Fibroblast of lung (primary cell): ENCODE results near the gene BLOC1S1. TPM values are rescaled to one million over a fixed set of nuclear protein-coding genes. Genes with fewer than 3 reads are reported as not detected.

Experiments used
- DNase-seq, 2 donors: peaks; one replicate each; pipeline versions ENCODE4 v3.0.0 to v3.0.0-alpha.2; 2010; ENCODE audit warnings: low read depth in 2 of 2
- H2AFZ ChIP-seq: 2 replicates; pipeline ENCODE4 v1.5.1; 2012; ENCODE audit warnings: low read length, control low read depth, inconsistent platforms
- H3K27ac ChIP-seq: 2 replicates; pipeline ENCODE4 v1.5.1; 2011; ENCODE audit warnings: low read length, control low read depth; ENCODE audit not compliant: insufficient read depth
- H3K27me3 ChIP-seq: 2 replicates; pipeline ENCODE4 v1.5.1; 2011; ENCODE audit warnings: mild to moderate bottlenecking, low read length; ENCODE audit not compliant: control insufficient read depth, insufficient read depth
- H3K36me3 ChIP-seq: 2 replicates; pipeline ENCODE4 v1.5.1; 2011; ENCODE audit warnings: low read length; ENCODE audit not compliant: control insufficient read depth, insufficient read depth
- H3K4me1 ChIP-seq: 2 replicates; pipeline ENCODE4 v1.5.1; 2011; ENCODE audit warnings: low read length; ENCODE audit not compliant: control insufficient read depth, insufficient read depth; ENCODE audit errors: extremely low read depth
- H3K4me2 ChIP-seq: 2 replicates; pipeline ENCODE4 v1.5.1; 2011; ENCODE audit warnings: low read length, control low read depth; ENCODE audit not compliant: insufficient read depth; ENCODE audit errors: extremely low read depth
- H3K4me3 ChIP-seq, 4 experiments: fragments of 200-600 bp in 1 of 4; sonication (generic) in 1 of 4; replicated peaks in 1 of 4; 2 replicates each; pipeline ENCODE4 v1.5.1; 2011 to 2016; ENCODE audit warnings: low read length in 4 of 4, low read depth in 3 of 4, mild to moderate bottlenecking in 3 of 4, control low read depth in 2 of 4, inconsistent platforms in 1 of 4, mixed read lengths in 1 of 4; ENCODE audit not compliant: insufficient read depth in 1 of 4; ENCODE audit errors: control extremely low read depth in 1 of 4
- H3K79me2 ChIP-seq: 2 replicates; pipeline ENCODE4 v1.5.1; 2012; ENCODE audit warnings: mild to moderate bottlenecking, low read length, inconsistent platforms; ENCODE audit not compliant: control insufficient read depth, insufficient read depth
- H3K9ac ChIP-seq: 2 replicates; pipeline ENCODE4 v1.5.1; 2011; ENCODE audit warnings: mild to moderate bottlenecking, low read length, control low read depth; ENCODE audit not compliant: insufficient read depth
- H3K9me3 ChIP-seq: 2 replicates; pipeline ENCODE4 v1.5.1; 2012; ENCODE audit warnings: low read depth, low read length; ENCODE audit not compliant: control insufficient read depth, insufficient read depth
- H4K20me1 ChIP-seq: 2 replicates; pipeline ENCODE4 v1.5.1; 2011; ENCODE audit warnings: low read length; ENCODE audit not compliant: control insufficient read depth, insufficient read depth; ENCODE audit errors: extremely low read depth
- CTCF ChIP-seq, 2 donors: IDR thresholded peaks in 1 of 2; conservative IDR thresholded peaks in 1 of 2; 1 replicate in 1 of 2; 2 replicates in 1 of 2; pipeline ENCODE4 v1.5.1; 2011 to 2012; ENCODE audit warnings: low read length in 2 of 2, control low read depth in 1 of 2, inconsistent platforms in 1 of 2, low read depth in 1 of 2, mild to moderate bottlenecking in 1 of 2
- EZH2 ChIP-seq: IDR thresholded peaks from 2 replicates; pipeline ENCODE4 v1.5.1; 2012; ENCODE audit warnings: low read length, control low read depth, mild to moderate bottlenecking; ENCODE audit errors: missing control alignments
- polyA plus RNA-seq, 2 donors: library from polyadenylated mRNA; depleted of rRNA in 1 of 2; stranded (reverse) in 1 of 2; unstranded in 1 of 2; fragments of >200 nt; gene quantifications; 2 replicates each; pipeline ENCODE4 v1.2.1, GENCODE V29; 2011 to 2012; ENCODE audit warnings: missing spikeins in 1 of 2
- total RNA-seq: library from RNA; depleted of rRNA; stranded (reverse); fragments of >200 nt; gene quantifications from 2 replicates; pipeline ENCODE4 v1.2.1, GENCODE V29; 2014

BLOC1S1 gene
- total and polyA plus RNA-seq, 2 donors (not counting 1 experiment from before 2014, with no cell fraction given), result 103 to 163 TPM

GRCh38 chr12:55743406-55744339, 27.8 kb downstream of the BLOC1S1 start:
- Histone ChIP-seq H3K4me2 (peak overlapping the region; percentile 96), H3K9me3 (no peaks in the 10 kb centered on the region), H3K79me2 (no peaks in the 10 kb centered on the region), H3K27me3 (no peaks in the 10 kb centered on the region), H3K4me1 (peaks cover 16% of the 10 kb centered on the region), H3K4me3 (peak overlapping the region; percentile 70 to 83 (median 74)), H2AFZ (peak overlapping the region; percentile 50), H4K20me1 (no peaks in the 10 kb centered on the region), H3K36me3 (no peaks in the 10 kb centered on the region), H3K9ac (peak overlapping the region; percentile 63), H3K27ac (peak overlapping the region; percentile 24)
- no peak for TF ChIP-seq EZH2
- no peak for TF ChIP-seq CTCF (conservative IDR thresholded peaks at IDR 0.05 in 1 of 2, IDR thresholded peaks at IDR 0.05 in 1 of 2; ENCODE audit: low read depth in 1 of 2, low read length in 2 of 2)
- peak; percentile 70 to 74 for DNase-seq

- no peak for DNase-seq
- no peaks in the 10 kb centered on the region for H3K79me2 ChIP-seq
- H3K36me3 ChIP-seq, result peaks cover 2% of the 10 kb centered on the region
- no peaks in the 10 kb centered on the region for H3K27me3 ChIP-seq
- H3K9ac ChIP-seq, result no peak overlapping the region
- H3K27ac ChIP-seq, result peak overlapping the region; percentile 24
- no peak for TF ChIP-seq EZH2
- no peak for TF ChIP-seq CTCF (conservative IDR thresholded peaks at IDR 0.05 in 1 of 2, IDR thresholded peaks at IDR 0.05 in 1 of 2; ENCODE audit: low read depth in 1 of 2, low read length in 2 of 2)
- H4K20me1 ChIP-seq, result no peaks in the 10 kb centered on the region
- H3K4me1 ChIP-seq, result peaks cover 16% of the 10 kb centered on the region
- peak overlapping the region; percentile 70 to 83 (median 74) for H3K4me3 ChIP-seq
- H2AFZ ChIP-seq, result no peak overlapping the region
- H3K4me2 ChIP-seq, result peak overlapping the region; percentile 96
- H3K9me3 ChIP-seq, result no peaks in the 10 kb centered on the region
These were observed 28.6 kb downstream of the BLOC1S1 start for GRCh38 chr12:55744340-55745030.
